ENCODE results near the gene ATF3.

The ATF3 gene

DNA sequence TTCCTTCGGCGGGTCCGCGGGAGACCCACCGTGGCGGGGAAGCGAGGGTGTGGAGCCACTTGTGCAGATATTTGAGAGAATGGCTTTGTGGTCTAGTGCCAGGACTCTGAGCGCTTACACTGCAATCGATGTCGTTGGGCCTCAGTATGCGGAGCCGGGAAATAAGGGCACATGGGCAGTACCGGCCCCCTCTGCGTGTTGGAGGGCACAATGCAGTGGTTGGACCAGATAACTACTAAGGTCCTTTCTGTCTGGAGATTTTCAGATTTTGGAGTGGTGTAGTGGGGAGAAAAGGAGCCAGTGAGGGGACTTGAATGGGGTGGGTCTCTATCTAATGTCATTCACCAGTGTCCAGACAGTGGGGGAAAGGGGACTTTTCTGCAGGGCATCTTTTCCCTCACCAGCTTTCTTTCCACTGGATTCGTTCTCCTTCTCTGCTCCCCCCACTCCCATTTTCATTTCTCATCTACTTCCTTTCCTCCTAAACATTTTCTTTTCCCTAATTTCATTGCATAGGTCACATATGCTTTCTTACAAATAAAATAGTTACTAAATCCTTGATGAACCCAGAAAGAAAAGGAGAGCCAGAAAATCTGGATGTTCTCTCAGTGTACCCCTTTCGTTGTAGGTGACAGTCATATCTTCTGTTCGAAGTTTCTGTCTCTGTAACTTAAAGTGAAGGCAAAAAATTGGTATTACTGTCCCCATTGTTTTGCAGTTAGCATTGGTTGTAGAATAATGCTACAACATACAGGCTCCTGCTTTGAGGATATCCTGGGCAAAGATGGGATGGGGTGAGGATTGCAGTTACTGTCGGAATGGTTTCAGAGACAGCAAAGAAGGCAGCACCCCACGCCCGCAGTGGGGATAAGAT is 1.4 kb downstream of the ATF3 start:
- TF ChIP-seq ZNF274 (IDR thresholded peaks at IDR 0.05; ENCODE audit: low read depth, low read length): no peak
- H3K4me3 ChIP-seq (ENCODE audit: low read length): peak overlapping the region; percentile 92

DNA sequence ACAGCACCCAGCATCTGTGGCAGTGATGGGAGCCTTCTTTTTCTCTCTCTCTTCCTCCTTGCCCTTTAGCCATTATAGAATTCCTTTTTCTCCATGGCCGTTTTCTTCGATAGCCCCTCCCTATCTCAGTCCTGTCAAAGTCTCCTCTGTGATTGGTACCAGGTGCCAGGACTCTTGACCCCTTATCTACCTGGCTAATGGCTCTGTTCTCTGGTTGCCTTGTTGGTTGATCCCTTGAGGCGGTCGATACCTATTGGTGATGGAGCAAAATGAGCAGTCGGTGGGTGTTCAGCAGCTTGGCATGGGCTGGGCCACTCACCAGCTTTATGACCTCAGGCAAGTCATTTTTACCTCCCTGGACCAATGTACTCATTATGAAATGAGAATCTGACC is 2.0 kb downstream of the ATF3 start:
- no peak for TF ChIP-seq ZNF274 (IDR thresholded peaks at IDR 0.05; ENCODE audit: low read depth, low read length)
- H3K4me3 ChIP-seq (ENCODE audit: low read length): peak overlapping the region; percentile 92; the same call in 1 of the 2 replicates

DNA sequence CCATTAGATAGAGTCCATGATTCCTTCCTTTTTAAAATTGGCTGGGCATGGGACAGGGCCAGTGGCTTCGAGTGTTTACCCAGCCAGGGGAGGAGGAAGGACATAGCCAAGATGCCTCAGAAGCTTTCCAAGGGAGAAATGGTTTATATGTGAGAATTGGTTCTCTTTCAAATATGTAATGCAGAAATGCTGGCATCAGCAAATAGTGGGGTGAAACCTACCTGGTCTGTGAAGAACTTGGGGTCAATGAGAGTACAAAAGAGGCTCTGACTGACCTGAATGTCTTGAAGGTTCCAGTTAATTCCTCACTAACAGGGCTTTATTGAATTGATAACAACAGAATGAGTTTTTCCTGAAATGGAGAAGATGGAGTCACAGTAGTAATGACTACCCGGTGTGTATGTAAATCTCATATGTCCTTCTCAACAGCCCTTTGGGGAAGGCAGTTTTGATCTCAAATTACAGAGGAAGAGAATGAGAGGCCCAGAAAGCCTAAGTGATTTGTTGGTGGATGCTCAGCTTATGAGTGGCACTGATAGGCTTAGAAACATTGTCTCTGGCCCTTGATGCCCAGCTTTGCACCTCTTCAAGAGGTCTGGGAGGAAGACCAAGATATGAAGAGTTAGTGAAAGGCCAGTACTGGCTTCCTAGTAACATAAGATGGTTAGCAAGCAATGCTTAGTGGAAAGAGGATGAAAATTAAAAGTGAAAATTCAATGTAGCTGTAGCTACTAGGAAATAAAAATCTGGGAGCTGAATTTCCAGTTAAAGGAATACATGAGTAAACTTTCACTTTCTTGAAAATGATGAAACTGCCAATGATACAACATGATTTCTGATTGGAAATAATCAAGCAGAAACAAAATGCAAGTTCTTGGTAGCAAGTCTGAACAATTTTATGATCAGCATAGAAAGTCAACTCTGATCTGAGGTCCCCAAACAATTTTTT is 2.7 kb downstream of the ATF3 start:
- no peak overlapping the region for H3K4me3 ChIP-seq (ENCODE audit: low read length)
- no peak for TF ChIP-seq ZNF274 (IDR thresholded peaks at IDR 0.05; ENCODE audit: low read depth, low read length)

DNA sequence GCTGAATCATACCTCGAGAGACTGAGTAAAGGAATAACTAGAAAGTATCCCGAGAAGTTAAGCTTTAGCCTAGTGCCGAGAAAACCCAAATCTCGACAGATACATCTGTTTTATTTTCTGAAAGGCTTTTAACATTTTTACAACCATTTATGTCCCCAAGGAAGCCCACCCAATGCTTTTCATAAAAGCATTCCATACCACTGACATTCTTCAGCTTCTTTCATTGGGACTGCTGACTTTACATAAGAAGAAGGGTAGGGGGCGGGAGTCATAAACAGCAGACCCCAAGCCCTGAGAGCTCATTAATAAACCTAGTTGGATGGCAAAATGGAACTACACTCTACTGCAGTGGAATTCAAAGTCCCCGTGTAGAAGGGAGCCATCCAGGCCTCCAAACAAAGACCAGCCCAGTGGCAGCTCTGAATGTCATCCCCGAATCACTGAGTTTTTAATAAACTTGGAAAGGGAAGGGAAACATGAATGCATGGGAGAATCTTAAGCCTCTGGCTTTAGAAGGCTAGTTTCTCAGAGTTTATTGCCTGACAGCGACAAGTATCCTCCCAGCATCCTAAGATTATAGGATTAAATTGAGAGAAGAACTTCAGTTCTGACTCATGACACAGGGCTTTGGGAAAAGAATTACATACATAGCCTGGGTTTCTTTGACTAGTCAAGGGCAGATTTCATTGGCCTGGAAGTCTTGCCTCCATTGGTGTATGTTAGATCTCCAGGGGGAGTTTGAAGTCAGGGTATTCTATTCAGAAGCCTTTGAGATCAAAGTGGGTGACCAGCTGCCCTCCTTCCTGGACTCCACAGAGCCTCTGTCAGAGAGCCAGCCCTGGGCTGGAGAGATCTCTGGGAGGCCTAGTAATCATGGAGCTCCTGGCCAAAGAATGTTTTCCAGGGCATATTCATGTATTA is 3.7 kb downstream of the ATF3 start:
- H3K4me3 ChIP-seq (ENCODE audit: low read length): no peak overlapping the region

DNA sequence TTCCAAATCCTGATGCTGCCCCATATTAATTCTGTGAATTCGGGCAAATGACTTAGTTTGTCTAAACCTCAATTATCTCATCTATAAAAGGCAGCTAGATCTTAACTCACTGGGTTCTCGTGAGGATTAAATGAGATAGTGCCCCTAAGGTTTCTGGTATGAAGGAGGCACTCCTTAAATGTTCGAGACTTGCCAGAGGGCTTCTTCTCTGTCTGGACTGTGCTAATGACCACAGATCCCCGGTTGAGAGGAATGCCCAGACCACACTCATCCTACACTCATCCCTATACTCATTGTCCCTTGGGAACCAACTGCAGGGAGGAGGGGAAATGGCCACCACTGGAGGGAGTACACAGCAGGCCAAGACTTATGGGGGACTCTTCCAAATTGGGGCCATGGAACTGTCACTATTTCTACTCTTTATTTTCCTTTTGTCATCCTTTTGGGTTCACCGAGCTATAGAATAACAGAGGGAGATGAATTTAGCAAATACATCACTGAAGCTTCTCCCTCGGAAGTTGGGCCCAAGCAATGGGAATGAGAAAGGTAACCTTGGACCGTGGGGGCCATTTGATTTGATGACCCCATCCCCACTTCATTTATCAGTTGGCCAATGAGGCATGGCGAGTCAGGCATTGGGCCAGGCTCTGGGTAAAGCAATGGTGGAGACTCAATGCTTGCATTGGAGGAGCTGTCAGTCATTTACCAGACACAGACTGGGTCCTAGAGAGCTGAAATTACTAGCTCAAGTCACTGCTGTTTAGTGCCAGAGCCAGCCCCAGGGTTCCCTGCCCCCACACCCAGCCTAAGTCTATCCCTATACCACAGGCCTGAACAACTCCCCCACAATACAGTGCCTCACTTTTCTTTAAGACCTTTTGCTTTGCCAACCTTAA is 5.1 kb downstream of the ATF3 start:
- no peak for TF ChIP-seq ZNF274 (IDR thresholded peaks at IDR 0.05; ENCODE audit: low read depth, low read length)
- peak overlapping the region; percentile 45; the same call in 1 of the 2 replicates for H3K4me3 ChIP-seq (ENCODE audit: low read length)

More for the DNA sequence above, 3.7 kb downstream of the ATF3 start:
- no peak for TF ChIP-seq ZNF274 (IDR thresholded peaks at IDR 0.05; ENCODE audit: low read depth, low read length)

DNA sequence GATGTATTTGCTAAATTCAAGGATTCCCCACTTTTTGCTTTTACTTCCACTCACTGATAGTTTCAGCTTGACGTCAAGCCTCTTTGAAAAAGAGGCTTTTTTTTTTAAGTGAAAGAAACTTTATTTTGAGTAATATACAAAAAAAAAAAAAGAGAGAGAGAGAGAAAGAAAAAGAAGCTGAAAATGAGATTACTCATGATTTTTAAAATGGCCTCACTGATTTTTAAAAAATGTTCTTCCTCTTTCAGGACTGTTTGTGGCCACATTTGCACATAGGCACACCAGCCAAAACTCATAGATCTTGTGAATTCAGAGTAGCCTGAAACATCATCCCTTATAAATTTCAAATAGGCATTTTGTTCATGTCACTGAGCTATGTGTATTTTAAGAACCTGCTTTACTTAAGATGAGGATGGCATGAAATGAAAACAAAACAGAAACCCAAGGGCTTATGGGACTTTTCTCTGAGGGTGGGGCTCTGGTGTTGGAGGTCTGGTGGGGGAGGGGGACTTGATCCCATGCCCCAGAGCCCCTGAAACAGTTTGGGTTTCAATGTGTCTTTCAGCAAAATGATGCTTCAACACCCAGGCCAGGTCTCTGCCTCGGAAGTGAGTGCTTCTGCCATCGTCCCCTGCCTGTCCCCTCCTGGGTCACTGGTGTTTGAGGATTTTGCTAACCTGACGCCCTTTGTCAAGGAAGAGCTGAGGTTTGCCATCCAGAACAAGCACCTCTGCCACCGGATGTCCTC is 6.1 kb downstream of the ATF3 start:
- peak overlapping the region; percentile 45; the same call in 1 of the 2 replicates for H3K4me3 ChIP-seq (ENCODE audit: low read length)
- no peak for TF ChIP-seq ZNF274 (IDR thresholded peaks at IDR 0.05; ENCODE audit: low read depth, low read length)

DNA sequence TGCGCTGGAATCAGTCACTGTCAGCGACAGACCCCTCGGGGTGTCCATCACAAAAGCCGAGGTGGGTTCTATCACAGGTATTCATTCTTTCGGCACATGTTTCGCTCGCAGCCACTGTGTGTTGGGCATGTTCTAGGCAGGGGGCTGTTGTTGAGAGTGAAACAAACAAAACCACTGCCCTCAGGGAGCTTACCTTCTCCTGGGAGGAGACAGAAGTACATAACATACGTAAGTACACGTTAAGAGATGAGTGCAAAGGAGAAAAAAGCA is 6.6 kb downstream of the ATF3 start:
- no peak overlapping the region for H3K4me3 ChIP-seq (ENCODE audit: low read length)
- no peak for TF ChIP-seq ZNF274 (IDR thresholded peaks at IDR 0.05; ENCODE audit: low read depth, low read length)

DNA sequence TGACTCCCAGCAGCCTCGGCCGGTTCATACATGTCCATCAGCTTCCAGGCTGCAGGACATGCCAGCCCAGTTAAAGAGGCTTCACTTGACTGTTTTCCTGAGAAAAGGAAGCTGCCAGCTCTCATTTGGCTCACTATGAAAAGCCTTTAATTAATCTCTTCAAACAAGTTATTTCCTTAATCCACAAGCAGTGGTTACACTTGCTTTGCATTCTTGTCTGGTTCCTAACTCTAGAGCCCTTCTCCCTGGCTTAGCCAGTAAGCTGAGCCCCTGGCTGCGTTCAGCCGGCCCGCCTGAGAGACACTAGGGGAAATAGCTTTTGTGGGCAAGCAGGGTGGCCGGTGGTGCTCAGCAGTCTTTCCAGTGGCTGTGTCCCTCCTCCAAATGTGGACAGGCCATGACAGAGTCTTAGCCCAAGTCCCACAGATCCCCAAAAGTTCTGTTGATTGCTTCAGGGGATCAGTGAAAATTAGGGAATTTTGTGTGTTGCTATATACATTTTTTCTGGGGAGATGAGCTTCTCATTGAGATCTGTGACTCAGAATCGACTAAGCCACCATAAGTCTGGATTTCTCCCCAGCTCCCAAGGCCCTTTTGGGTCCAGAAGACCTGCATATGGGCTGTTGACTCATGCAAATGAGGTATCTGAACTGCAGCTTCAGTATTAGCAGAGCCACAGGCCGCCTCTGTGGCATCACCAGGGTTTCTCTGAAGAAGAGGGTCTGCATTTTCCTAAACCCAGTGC is 10.1 kb downstream of the ATF3 start:
- no peak overlapping the region for H3K4me3 ChIP-seq (ENCODE audit: low read length)
- no peak for TF ChIP-seq ZNF274 (IDR thresholded peaks at IDR 0.05; ENCODE audit: low read depth, low read length)

DNA sequence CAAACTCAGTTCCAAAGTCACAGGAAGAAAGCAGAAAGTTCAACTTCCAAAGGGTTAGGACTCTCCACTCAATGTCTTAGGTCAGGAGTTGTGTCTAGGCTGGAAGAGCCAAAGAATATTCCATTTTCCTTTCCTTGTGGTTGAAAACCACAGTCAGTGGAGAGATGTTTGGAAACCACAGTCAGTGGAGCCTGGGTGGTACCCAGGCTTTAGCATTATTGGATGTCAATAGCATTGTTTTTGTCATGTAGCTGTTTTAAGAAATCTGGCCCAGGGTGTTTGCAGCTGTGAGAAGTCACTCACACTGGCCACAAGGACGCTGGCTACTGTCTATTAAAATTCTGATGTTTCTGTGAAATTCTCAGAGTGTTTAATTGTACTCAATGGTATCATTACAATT is 11.7 kb downstream of the ATF3 start:
- TF ChIP-seq ZNF274 (IDR thresholded peaks at IDR 0.05; ENCODE audit: low read depth, low read length): no peak
- no peak overlapping the region for H3K4me3 ChIP-seq (ENCODE audit: low read length)

DNA sequence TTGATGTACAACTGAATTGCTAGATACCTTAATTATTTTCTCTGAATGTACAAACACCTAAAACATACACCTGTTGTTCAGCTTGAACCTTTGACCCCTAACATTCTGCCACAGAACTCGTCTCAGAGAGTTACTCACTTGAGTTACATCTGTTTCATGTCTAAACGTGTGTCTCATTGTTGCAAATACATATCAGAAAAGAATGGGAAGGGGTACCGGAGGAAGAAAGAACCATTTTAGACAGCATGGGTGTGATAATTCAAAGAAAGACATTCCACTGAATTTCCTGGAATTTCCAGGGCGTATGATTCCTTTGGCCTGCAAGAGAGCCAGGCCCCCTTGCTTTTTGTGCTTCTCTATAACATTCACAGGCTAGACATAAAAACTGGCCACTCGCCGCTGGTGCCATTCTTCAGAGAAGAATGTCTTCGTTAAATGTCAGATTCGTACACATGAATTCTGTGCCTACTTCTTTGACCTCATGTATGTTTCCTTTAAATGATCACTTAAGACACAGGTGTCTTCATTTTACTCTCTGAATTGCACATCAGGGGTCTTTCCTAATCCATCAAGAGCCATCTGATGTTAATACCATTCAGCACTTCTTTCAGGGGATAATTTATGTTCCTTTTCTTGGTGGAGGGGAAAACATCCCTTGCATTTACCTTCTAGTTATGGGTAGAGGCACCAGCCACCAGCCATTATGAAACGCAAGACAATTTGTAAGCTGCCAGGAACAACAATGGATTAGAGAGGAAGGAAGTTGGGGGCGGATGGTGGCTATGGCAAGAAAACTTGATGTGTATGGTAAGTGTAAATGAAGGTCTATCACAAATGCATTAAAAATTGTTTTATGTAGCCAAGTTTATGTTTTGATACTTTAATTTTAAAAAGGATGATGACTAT is 12.7 kb downstream of the ATF3 start:
- H3K4me3 ChIP-seq (ENCODE audit: low read length): no peak overlapping the region
- TF ChIP-seq ZNF274 (IDR thresholded peaks at IDR 0.05; ENCODE audit: low read depth, low read length): no peak

DNA sequence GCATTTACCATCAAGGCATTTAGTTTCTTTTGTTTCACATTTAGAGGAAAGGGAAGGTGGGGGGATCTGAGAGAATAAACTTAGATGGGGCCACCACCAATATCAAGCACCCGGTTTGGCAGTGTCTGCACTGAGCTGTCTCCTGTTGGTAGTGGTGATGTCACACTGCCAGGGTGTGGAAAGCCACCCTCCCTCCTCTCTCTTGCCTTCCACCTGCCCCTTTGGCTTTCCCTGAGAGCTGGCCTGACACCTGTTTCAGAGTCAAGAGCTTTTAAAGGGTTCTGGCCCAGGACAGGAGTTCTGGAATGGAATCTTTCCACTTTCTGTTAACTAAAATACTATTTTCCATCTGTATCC is 13.4 kb downstream of the ATF3 start:
- no peak for TF ChIP-seq ZNF274 (IDR thresholded peaks at IDR 0.05; ENCODE audit: low read depth, low read length)
- H3K4me3 ChIP-seq (ENCODE audit: low read length): no peak overlapping the region

All from GM08714 (cell line).